Hepatocyte (in vitro differentiated cells): ENCODE data around the gene CASP1.
"Not testable (repeated sequence)": the region's sequence is repeated elsewhere in the genome, so short reads cannot be mapped to it uniquely, and the experiment has no call there.

Source experiments
- CTCF ChIP-seq: fragments of 200-600 bp; sonication (generic); IDR thresholded peaks from 2 replicates; pipeline ENCODE4 v1.5.1; 2016; ENCODE audit warnings: antibody characterized with exemption, mild to moderate bottlenecking; ENCODE audit not compliant: poor library complexity
- EZH2 ChIP-seq: fragments of 200-600 bp; sonication (generic); IDR thresholded peaks from 2 replicates; pipeline ENCODE4 v1.6.1; 2016; ENCODE audit warnings: antibody characterized with exemption, mild to moderate bottlenecking, borderline replicate concordance
- EZH2phosphoT487 ChIP-seq: fragments of 200-600 bp; sonication (generic); IDR thresholded peaks from one replicate; pipeline ENCODE4 v1.6.1; 2018; ENCODE audit warnings: antibody characterized with exemption, mild to moderate bottlenecking, low read depth, moderate library complexity; ENCODE audit not compliant: unreplicated experiment, severe bottlenecking

- TF ChIP-seq CTCF, EZH2phosphoT487, EZH2: not testable (repeated sequence)
Measured at GRCh38 chr11:105080171-105080906, 45.4 kb upstream of the CASP1 start.
